ENCODE results near the gene KHK.

KHK gene

GRCh38 chr2:27082773-27083409 is 3.7 kb upstream of the KHK start:
- no peak for DNase-seq

GRCh38 chr2:27083410-27084296 is 2.9 kb upstream of the KHK start:
- no peak for DNase-seq

- no peak for DNase-seq
These were observed 2.1 kb upstream of the KHK start for GRCh38 chr2:27084297-27085061.

- DNase-seq: no peak
These were observed 1.4 kb upstream of the KHK start for GRCh38 chr2:27085062-27085672.

GRCh38 chr2:27085673-27086089 is 891 bp upstream of the KHK start:
- DNase-seq: peak; percentile 28 to 31

- DNase-seq: peak; percentile 99 to 100
These were observed 365 bp upstream of the KHK start for GRCh38 chr2:27086090-27086723.

GRCh38 chr2:27087823-27088410 is 1.3 kb downstream of the KHK start:
- DNase-seq: no peak

GRCh38 chr2:27088634-27089033 is 2.1 kb downstream of the KHK start:
- no peak for DNase-seq

- no peak for DNase-seq
These were observed 2.8 kb downstream of the KHK start for GRCh38 chr2:27089111-27089954.

- no peak for DNase-seq
These were observed 5.4 kb downstream of the KHK start for GRCh38 chr2:27091746-27092695.

GRCh38 chr2:27092696-27093429 is 6.3 kb downstream of the KHK start:
- DNase-seq: no peak

GRCh38 chr2:27093430-27094352 is 7.1 kb downstream of the KHK start:
- no peak for DNase-seq

GRCh38 chr2:27094353-27094984 is 7.9 kb downstream of the KHK start:
- DNase-seq: no peak

GRCh38 chr2:27095427-27095744 is 8.8 kb downstream of the KHK start:
- no peak for DNase-seq

- DNase-seq: peak in 1 of 2 donors; percentile 45
These were observed 9.4 kb downstream of the KHK start for GRCh38 chr2:27095745-27096651.

GRCh38 chr2:27096748-27097297 is 10.3 kb downstream of the KHK start:
- DNase-seq: no peak
